ENCODE measurements around the gene AGK.
"Not testable (repeated sequence)": the region's sequence is repeated elsewhere in the genome, so short reads cannot be mapped to it uniquely, and the experiment has no call there.

The AGK gene

GRCh38 chr7:141550386-141551093 lies 670 bp upstream of the AGK start:
- no peak for DNase-seq

- DNase-seq, result no peak
Observed at GRCh38 chr7:141551782-141552181, 572 bp downstream of the AGK start.

DNA sequence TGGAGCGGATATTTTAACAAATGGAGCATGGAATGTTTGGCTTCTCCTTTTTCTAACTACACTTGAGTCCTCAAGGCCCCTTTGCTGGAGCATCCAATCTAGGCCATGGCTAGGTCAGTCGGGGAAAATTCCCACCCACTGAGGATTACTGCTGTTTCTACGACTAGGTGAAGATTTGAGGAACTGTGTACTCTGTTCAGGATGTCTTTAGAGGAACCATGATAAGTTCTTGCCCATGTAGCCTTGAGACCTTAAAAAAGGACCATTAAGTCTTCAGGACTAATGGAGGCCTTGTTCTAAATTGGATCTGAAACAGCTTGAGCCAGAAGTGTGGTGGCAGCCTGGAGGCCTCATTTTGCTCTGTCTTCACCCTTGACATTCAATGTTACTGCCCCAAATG lies 6.2 kb downstream of the AGK start:
- no peak for DNase-seq

- DNase-seq, result not testable (repeated sequence)
Observed at GRCh38 chr7:141557831-141558531, 6.8 kb downstream of the AGK start.

DNA sequence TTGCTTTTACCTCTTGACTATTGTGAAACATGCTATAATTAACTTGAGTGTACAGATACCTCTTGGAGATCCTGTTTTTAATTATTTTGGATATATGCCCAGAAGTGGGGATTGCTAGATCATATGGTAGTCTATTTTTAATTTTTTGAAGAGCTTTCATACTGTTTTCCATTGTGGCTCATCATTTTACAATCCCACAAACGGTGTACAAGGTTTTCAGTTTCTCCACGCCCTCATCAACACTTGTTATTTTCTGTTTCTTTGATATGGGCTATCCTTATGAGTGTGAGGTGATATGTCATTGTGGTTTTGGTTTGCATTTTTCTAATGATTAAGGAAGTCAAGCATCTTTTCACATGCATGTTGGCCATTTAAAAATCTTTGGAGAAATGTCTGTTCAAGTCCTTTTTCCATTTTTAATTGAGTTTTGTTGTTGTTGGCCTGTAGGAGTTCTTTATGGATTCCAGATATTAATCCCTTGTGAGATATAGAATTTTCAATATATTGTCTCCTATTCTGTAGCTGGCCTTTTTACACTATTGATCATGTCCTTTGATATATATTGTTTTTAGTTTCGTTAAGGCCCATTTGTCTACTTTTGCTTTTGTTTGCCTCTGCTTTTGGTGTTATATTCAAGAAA lies 7.5 kb downstream of the AGK start:
- no peak for DNase-seq

GRCh38 chr7:141559961-141560360 lies 8.8 kb downstream of the AGK start:
- no peak for DNase-seq

DNA sequence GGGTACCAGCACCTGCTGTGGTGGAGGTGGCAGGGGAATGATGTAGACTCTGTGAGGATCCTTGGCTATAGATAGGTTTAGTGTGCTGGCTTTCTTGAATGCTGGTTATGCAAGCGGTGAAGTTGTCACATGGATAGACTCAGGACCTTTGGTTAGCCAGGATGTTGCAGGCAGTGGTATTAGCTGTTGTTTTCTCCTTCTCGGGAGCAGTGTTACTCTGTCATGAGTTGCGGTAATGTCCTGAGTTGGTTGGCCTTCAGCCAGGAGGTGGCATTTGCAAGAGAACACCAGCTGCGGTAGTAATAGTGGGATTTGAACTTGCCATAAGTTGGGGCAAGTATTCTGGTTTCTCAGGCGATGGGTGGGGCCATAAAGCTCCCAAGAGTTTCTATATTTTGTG lies 10.8 kb downstream of the AGK start:
- no peak for DNase-seq

DNA sequence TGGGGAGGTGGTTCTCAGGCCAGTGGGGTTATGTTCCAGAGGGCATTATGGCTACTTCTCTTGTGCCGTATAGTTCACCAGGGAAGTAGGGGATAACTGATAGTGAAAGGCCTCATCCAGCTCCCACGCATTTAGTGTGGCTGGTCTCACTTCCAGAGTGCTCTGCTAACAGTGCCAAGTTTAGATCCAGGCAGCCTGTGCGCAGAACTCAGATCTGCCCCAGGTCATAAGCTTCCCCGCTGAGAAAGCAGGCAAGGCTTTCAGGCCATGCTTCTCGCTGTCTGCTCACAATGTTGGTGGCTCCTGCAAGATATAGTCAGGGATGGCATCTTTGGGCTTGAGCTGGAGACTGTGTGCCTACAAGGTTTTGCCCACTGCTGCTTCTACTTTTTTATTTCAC lies 11.3 kb downstream of the AGK start:
- DNase-seq, result no peak

- DNase-seq, result no peak
Observed at GRCh38 chr7:141562972-141563371, 11.8 kb downstream of the AGK start.

DNA sequence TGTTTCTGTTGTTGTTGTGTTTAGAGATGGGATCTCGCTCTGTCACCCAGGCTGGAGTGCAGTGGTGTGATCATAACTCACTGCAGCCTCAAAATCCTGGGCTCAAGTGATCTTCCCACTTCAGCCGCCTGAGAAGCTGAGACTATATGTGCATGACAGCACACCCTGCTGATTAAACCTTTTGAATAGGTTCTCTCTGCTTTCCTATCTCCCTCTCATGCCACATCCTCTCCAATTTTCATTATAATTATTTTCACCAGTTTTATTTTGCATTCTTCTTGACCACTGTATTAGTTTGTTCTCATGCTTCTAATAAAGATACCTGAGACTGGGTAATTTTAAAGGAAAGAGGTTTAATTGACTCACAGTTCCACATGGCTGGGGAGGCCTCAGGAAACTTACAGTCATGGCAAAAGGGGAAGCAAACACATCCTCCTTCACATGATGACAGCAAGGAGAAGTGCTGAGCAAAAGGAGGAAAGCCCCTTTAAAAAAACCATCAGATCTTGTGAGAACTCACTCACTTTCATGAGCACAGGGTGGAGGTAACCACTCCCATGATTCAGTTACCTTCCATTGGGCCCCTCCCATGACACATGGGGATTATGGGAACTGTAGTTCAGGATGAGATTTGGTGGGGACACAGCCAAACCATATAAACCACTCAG lies 12.9 kb downstream of the AGK start:
- DNase-seq, result no peak

GRCh38 chr7:141567432-141567831 lies 16.2 kb downstream of the AGK start:
- no peak for DNase-seq

DNA sequence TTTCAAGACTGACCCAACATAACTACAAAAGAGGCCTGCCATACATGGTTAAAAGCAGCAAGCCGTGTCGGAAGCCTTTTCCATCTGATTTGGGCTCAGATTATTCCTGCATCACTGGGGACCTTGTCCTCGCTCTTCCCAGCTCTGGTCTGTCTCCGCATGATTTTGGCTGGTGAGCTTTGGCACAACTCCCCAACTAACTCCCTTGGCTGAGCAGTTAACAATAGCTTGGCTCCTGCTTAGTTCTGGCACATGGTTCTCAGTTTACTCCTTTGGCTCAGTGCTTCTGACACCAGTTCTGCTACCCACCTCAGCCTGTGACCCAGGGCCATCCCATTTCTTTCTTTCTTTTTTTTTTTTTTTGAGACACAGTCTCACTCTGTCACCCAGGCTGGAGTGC lies 17.0 kb downstream of the AGK start:
- DNase-seq, result no peak

GRCh38 chr7:141571059-141571458 lies 19.8 kb downstream of the AGK start:
- no peak for DNase-seq

- no peak for DNase-seq
Observed at GRCh38 chr7:141572175-141572574, 21.0 kb downstream of the AGK start.

- DNase-seq, result no peak
Observed at GRCh38 chr7:141573511-141573910, 22.3 kb downstream of the AGK start.

- no peak for DNase-seq
Observed at GRCh38 chr7:141575164-141575563, 24.0 kb downstream of the AGK start.

DNA sequence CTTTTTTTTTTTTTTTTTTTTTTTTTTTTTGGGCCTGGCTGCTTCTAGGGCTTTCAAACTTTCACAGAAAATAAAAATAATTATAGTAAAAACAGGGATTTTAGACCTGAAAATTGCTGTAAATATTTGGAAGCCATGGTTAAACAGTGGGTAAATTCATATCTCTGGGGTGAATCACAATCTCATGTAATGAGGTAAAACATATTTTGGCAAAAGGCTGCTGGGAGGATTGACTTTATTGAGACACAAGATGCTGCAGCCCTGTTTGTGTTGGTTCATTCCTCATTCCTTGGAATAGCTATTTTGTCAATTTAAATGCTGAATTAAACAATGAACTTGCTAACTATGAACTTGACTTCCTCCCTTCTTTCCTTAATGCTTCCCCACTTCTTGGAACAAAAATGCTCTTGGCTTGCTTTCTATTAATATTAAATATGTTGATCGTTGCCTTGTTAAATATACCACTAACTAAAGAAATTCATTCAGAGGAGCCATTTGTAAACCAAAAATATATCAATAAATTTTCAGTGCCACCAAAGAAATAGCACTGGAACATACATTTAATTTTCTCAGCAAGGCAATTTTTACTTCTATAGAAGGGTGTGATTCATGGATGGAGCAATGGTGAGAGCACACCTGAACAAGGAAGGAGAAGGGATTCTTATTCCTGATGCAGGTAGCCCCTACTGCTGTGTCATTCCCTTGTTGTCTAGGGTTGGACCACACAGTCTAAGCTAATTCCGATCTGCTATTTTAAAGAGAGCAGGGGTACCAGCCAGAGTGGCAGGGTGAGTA lies 24.6 kb downstream of the AGK start:
- DNase-seq, result no peak

DNA sequence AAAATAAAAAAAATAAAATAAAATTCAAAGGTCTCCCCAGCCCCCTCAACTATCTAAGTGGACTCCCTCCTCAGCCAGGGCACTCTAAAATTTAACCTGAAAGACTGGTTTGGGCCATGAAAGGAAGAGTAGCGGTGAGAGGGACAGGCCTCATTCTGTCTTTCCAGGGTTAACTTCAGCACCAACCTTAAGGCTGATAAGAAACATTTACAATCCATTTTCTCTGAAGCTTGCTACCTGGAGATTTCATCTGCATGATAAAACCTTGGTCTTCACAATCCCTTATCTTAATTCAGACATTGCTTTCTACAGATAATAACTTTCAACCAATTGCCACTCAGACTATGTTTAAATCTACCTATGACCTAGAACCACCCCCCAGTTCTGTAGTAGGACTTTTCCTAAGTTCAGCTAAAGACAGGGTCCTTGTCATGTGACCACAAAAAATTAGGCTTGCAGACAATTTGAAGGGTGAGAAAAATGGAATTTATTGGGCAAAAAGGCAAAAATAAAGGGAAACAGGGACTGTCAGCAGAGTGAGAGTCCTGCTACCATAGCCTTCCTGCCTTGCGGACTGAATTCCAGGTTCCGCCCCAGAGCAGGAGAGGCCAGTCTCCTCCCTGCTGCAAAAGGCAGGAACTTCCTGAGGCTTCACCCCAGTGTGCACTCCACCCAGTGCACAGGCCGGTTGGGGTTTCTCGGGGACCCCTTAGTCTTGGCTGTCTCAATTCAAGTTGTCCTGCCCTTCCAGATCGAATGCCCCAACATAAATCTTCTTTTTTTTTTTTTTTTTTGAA lies 26.0 kb downstream of the AGK start:
- no peak for DNase-seq

GRCh38 chr7:141579953-141580352 lies 28.7 kb downstream of the AGK start:
- not testable (repeated sequence) for DNase-seq

GRCh38 chr7:141582063-141582462 lies 30.9 kb downstream of the AGK start:
- not testable (repeated sequence) for DNase-seq

GRCh38 chr7:141584935-141585334 lies 33.7 kb downstream of the AGK start:
- DNase-seq, result no peak
